HG02852 (cell line): ENCODE data around the gene MAGIX.
"Not testable (repeated sequence)": the region's sequence is repeated elsewhere in the genome, so short reads cannot be mapped to it uniquely, and the experiment has no call there.

Experiments
- ATAC-seq: cut with Tn5 transposase; IDR thresholded peaks from one replicate; pipeline ENCODE4 v1.9.1; 2021; ENCODE audit warnings: mild to moderate bottlenecking, moderate library complexity; ENCODE audit not compliant: unreplicated experiment

Gene MAGIX

DNA sequence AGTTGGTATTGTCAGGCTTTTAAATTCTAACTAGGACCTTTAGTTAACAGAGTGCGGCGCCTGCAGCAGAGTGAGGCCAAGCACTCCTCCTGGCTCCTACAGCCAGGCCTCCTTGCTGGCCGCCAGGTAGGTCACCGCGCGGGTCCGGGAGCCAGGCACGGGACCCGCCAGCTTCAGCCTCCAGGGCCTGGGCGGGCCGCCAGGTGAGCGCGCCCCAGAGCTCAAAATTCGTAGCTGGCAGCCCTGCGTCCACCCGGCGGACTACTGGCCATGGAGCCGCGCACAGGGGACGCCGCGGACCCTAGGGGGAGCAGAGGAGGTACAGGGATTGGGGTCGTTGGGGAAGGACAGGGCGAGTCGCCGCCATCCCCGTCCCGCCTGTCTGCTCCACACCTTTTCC is at the start of gene MAGIX:
TSS of gene MAGIX (plus strand) at position 139 of the 400 bp plus-strand sequence. CDS start at position 271, 132 bp downstream.
- no peak for ATAC-seq

DNA sequence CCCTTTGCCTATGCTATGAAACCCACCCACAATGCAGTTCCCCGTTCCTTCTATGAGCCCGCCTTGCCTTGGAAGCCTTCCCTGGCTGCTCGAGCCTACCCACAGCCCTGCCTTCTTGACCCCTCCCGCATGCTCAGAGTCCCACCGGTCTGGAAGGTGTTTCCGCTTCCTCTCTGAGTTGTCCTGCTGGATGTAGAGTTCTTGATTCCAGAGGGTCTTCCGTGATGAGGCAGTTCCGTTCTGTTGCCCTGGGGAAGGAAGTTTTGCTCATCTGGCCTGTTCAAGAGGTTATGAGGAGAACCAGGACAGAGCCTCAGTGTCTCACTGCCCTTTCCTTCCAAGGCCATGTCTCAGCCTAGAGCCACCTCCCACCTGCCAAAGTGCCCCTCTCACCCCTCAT is 46.5 kb upstream of the MAGIX start:
- no peak for ATAC-seq

DNA sequence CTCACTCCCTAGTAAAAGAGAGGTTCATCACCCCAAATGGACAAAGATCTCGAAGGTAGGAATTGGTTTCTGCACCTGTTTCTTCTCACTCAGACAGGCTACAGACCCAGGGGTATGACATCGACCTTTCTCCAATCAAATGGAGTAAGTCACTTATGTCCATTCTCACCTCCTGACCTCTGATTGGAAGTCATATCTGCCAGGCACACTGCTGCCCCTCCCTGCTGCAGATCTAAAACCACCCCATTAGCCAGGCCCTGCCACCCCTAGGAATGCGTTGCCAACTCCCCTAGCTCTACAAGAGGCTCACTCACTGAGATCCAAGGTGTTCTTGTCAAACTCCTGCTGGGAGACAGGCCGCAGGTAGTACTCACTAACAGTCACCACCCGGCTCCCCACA is 45.8 kb upstream of the MAGIX start:
- ATAC-seq, result no peak

DNA sequence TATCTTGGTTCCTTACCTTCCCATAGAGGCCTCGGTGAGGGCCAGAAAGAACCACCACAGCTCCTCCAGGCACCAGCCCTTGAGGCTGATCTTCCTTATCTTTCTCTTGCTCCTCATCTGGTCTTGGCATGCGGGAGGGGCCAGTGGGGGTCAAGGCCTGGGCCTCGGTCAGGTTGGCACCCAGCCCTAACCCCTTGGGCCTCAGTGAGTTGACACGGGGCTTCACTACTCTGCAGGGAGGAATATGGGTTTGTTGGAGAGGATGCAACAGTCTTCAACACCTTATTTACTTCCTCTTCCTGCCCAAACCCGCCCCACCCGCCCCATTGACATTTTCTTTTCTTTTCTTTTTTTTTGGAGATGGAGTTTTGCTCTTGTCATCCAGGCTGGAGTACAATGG is 45.0 kb upstream of the MAGIX start:
- no peak for ATAC-seq

GRCh38 chrX:49120091-49120490 is 42.5 kb upstream of the MAGIX start:
- no peak for ATAC-seq

GRCh38 chrX:49122499-49122898 is 40.1 kb upstream of the MAGIX start:
- no peak for ATAC-seq

DNA sequence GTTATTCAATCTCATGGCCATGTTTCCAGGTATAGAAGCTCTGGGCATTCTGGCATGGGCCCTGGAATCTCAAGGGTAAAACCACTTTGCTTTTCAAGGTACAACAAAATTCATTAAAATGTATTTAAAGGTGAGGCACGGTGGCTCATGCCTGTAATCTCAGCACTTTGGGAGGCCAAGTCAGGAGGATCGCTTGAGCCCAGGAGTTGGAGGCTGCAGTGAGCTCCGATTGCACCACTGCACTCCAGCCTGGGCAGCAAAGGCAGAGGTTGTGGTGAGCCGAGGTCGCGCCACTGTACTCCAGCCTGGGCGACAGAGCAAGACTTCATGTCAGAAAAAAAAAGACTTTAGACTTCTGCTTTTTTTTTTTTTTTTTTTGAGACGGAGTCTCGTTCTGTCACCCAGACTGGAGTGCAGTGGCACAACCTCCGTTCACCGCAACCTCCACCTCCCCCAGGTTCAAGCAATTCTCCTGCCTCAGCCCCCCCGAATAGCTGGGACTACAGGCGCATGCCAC is 34.8 kb upstream of the MAGIX start:
- ATAC-seq, result not testable (repeated sequence)

- no peak for ATAC-seq
Measured at GRCh38 chrX:49129427-49129826, 33.1 kb upstream of the MAGIX start.

GRCh38 chrX:49132275-49132674 is 30.3 kb upstream of the MAGIX start:
- ATAC-seq, result not testable (repeated sequence)

DNA sequence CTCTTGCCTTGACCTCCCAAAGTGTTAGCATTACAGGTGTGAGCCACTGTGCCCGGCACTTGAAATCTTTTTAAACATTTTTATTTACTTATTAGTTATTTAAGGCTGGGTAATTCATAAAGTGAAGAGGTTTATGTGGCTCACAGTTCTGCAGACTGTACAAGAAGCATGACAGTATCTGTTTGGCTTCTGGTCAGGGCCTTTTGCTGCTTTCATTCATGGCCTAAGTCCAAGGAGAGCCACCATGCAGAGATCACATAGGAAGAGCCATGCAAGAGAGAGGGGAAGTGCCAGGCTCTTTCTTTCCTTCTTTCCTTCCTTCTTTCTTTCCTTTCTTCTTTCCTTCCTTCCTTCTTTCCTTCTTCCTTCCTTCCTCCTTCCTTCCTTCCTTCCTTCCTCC is 28.8 kb upstream of the MAGIX start:
- ATAC-seq, result no peak

GRCh38 chrX:49137492-49137891 is 25.1 kb upstream of the MAGIX start:
- no peak for ATAC-seq

DNA sequence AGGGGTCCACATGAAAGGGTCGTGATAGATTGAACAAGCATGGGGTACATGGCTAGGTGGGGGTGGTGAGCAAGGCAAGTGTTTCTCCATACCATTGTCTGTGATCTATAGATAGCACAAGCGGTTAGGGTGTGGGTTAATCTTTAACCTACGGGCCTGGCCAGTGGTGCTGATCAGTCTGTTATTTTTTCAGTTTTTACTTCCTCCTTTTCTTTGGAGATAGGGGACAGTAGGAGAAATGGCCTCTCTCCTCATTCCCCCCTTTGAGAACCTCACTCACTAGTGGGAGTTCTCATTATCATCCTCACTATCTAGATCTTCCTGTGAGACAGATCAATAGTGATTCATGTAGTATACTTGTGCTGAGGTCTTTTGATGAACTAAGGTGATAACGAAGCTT is 22.8 kb upstream of the MAGIX start:
- ATAC-seq, result no peak

DNA sequence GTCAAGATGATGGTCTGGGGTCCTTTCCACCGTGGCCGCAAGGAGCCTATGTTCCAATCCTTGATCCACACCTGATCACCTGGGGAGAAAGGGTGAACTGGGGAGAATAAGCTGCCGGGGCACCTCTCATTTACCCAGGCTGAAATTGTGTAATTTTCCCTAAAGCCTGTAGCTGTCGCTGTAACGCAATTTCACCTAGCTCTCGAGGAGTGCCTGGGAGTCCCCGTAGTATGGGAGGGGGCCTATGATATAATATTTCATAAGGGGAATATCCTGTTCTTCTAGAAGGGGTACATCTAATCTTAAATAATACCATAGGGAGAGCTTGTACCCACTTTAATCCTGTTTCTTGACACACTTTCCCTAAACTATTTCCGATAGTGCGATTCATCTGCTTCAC is 20.3 kb upstream of the MAGIX start:
- ATAC-seq, result not testable (repeated sequence)

DNA sequence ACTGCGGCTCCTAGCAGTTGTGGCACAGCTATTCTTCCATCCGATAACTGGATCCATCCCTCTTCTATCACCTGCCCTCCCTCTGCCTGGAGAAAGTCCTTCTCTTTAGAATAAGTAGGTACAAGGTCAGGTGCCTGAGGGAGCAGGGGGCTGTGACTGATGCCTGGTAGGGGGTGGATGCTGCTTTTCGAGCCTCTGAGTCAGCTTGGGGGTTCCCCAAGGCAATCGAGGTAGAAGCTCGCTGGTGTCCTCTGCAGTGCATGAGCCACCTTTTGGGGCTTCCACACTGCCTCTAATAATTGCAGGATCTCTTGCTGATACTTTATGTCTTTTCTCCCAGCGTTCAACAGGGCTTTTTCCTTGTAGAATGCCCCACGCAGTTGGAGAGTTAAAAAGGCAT is 19.4 kb upstream of the MAGIX start:
- ATAC-seq, result not testable (repeated sequence)

GRCh38 chrX:49147282-49147681 is 15.3 kb upstream of the MAGIX start:
- ATAC-seq, result no peak

DNA sequence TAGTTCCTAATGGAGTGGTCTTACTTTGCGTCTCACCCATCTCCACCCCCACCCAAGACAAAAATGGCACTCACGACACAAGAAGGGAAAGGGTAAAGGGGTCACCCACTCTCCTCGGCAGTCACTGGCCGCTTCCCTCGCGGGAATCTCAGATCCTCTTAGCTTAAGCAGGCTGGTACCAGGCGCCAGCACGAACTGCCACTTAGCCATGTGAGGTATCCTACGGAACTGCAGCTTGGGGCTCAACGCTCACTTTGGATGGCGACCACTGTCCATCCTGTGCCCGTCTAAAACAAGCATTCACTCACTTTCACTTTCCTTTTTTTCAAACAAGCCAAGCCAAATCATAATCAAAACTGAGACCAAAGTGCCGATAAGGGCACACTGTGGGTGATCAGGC is 14.6 kb upstream of the MAGIX start:
- ATAC-seq, result no peak

DNA sequence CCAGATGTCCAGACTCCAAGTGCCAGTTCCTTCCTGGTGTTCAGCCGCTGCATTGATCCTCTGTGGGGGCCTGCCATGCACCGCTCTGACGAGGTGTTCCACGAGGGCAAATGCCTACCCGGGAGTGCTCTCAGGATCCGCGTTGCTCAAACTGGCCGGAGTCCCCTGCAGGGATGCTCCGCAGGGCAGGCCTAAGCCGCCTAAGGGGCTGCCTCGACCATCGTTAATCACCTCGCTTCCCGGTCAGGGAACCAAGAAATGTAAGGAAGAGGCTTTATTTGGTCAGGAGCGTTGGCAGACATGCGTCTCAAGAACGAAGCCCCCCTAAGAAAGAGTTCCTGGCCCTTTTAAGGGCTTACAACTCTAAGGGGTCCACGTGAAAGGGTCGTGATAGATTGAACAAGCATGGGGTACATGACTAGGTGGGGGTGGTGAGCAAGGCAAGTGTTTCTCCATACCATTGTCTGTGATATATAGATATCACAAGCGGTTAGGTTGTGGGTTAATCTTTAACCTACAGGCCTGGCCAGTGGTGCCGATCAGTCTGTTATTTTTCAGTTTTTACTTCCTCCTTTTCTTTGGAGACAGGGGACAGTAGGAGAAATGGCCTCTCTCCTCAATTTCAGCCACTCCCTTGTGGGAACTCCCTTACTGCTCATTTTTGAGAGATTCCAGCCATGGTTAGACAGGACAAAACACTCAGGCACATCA is 14.0 kb upstream of the MAGIX start:
- not testable (repeated sequence) for ATAC-seq

GRCh38 chrX:49149291-49149690 is 13.3 kb upstream of the MAGIX start:
- not testable (repeated sequence) for ATAC-seq

GRCh38 chrX:49153467-49153866 is 9.1 kb upstream of the MAGIX start:
- ATAC-seq, result no peak

DNA sequence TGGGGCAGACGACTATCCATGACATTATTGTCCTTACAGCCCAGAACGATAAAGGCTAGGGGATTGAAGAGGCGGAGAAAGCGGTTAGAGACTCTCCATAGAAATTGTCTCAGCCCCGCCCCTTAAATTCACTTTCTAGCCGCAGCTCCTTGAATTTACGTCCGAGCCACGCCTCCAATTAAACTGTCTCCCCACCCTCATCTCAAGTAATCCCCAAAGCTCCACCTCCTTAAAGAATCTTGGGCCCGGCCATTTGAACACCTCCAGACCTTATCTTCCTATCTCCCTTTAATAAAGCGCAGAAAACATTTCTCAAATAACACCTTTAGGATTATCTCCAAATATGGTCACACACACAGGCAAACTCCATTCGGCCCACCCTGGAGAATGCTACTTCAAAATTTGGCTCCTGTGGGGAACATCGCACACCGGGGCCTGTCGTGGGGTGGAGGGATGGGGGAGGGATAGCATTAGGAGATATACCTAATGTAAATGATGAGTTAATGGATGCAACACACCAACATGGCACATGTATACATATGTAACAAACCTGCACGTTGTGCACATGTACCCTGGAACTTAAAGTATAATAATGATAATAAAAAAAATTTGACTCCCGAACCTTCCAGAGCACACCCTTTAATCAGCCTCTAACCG is 7.2 kb upstream of the MAGIX start:
- ATAC-seq, result peak; percentile 24

DNA sequence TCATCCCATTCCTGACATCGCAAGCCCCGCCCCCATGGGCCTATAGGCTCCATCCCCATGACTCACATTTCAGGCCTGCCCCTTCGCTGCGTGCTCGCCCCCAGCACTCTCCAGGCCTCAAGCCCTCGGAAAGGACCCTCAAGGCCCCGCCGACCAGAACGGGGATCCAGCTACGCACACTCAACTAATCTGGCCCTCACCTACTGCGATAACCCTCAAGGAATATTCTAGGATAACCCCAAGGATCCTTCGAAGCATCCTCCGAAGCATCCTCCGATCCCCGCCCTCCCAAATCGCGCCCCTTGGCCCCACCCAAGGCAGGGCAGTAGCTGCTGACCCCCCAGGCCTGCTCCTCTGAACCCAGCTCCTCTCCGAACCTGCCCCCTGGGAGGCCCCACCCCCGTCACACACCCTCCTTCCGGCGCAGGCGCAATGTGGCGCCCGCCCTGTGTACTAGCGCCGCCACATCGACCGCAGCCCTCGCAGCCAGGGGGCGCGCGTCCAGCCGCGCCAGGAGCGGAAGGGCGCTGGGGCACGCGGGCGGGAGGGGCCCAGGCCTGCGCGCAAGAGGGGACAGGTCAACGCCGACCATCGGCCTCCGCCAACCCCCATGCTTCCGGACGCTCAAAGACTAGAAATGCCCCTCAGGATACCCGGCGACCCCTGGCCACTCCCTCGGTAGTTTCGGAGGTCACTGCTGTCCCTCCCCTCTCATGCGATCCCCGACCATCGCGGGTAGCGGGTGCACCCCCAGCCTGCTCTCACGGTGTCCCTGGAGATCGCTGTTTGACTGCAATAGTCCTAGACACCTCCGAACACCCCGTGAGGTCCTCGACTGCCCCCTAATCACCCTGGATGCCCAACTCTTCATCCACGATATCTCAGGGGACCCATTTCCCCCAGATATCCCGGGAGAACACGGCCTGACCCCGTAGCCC is 6.4 kb upstream of the MAGIX start:
- peak; percentile 89 for ATAC-seq
